ENCODE data around the gene CLN5.

- no peak for TF ChIP-seq POLR2A (IDR thresholded peaks at IDR 0.05)
- no peak for TF ChIP-seq CTCF (IDR thresholded peaks at IDR 0.05)
These were observed 36.2 kb upstream of the CLN5 start for GRCh38 chr13:76955661-76956060.
